ENCODE results near the gene VTI1A. TPM values are rescaled to one million over a fixed set of nuclear protein-coding genes. Genes with fewer than 3 reads are reported as not detected.

Gene VTI1A
- total and polyA plus RNA-seq, 7 donors, result 9.9 to 31.5 (median 20.1) TPM

DNA sequence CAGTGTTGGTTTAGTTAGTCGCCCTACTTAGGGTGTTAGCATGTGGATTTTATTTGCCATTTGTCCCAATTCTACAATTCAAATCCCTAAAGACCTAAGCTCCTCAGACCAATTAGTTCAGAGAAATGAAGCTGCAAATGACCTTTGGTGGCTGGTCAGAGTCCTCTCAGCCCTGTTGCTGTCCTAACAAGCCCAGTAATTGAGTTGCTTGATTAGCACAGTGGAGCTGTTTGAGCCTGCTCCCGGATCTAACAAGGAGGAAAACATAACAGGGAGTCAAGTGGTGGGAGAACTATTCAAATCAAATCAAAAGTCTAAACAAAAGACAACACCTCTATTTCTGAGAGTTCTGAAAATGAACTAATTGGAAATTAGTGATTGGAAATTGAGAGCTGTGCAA lies 22.4 kb upstream of the VTI1A start:
- DNase-seq (no peak), ATAC-seq (no peak)
- no peaks in the 10 kb centered on the region for H3K9me3 ChIP-seq
- TF ChIP-seq, protein P1, sequence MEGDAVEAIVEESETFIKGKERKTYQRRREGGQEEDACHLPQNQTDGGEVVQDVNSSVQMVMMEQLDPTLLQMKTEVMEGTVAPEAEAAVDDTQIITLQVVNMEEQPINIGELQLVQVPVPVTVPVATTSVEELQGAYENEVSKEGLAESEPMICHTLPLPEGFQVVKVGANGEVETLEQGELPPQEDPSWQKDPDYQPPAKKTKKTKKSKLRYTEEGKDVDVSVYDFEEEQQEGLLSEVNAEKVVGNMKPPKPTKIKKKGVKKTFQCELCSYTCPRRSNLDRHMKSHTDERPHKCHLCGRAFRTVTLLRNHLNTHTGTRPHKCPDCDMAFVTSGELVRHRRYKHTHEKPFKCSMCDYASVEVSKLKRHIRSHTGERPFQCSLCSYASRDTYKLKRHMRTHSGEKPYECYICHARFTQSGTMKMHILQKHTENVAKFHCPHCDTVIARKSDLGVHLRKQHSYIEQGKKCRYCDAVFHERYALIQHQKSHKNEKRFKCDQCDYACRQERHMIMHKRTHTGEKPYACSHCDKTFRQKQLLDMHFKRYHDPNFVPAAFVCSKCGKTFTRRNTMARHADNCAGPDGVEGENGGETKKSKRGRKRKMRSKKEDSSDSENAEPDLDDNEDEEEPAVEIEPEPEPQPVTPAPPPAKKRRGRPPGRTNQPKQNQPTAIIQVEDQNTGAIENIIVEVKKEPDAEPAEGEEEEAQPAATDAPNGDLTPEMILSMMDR (IDR thresholded peaks at IDR 0.05), result no peak
- H3K4me1 ChIP-seq, result no peaks in the 10 kb centered on the region
- WGBS, 3 donors, result 70 to 76% (median 74%) methylated on average over 2 of the region's 2 CpGs
- no peak overlapping the region for H3K4me3 ChIP-seq
- no peak overlapping the region for H3K27ac ChIP-seq
- peaks cover 2 to 65% of the 10 kb centered on the region in 2 donors for H3K36me3 ChIP-seq (ENCODE audit: insufficient read depth in 1 of 2, low read depth in 1 of 2)
- H3K27me3 ChIP-seq (ENCODE audit: insufficient read depth in 3 of 3, low read length in 2 of 3), result no peaks in the 10 kb centered on the region
- intact Hi-C loops (cut with DNase I), result no loop called here

DNA sequence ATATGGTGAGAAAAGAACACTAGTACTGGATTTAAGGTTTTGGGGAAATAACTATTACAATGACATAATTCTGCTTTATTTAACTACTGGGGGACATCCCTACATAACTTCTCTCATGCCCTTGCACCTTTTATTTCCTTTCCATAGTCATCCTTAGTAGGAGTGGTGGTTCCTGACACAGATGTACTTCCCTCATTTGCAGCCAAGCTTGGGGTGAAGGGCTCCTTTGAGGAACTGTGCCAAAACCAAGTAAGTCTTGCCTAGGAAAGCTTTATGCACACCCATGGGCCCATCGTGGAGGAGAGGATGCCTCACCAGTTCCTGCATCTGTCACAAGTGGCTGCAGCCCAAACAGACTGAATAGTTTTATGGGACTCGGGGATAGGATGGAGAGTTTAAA lies 20.9 kb upstream of the VTI1A start:
- ATAC-seq, result no peak
- H3K36me3 ChIP-seq (ENCODE audit: insufficient read depth in 1 of 2, low read depth in 1 of 2), result peaks cover 5 to 79% of the 10 kb centered on the region in 2 donors
- 57 to 76% (median 57%) methylated on average over 2 of the region's 2 CpGs for WGBS, 3 donors

DNA sequence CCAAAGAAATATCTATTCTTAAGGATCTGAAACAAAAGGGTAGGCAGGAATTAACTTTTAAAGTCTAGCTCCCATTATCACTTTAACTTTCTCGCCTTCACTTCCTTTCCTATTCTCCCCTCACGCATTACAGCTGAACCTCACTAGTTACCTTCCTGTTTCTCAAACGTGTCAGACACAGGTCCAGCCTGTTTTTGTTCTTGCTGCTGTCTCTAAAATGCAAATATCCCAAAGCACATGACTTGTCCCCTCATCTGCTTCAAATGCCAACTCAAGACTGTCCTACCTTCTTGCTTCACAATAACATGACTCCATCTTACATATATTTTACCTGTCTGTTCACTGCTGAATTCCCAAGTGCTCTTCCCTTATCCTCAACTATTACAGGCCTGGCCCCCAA lies 17.9 kb upstream of the VTI1A start:
- 77 to 80% (median 80%) methylated on average over 3 of the region's 3 CpGs for WGBS, 3 donors

More for the DNA sequence above, 20.9 kb upstream of the VTI1A start:
- Histone ChIP-seq H3K9me3 (no peaks in the 10 kb centered on the region), H3K27ac (no peak overlapping the region), H3K4me1 (no peaks in the 10 kb centered on the region), H3K4me3 (no peak overlapping the region), H3K27me3 (ENCODE audit: insufficient read depth in 3 of 3, low read length in 2 of 3) (no peaks in the 10 kb centered on the region)
- DNase-seq, result no peak
- TF ChIP-seq, protein P1 (IDR thresholded peaks at IDR 0.05), result no peak
- intact Hi-C loops (cut with DNase I), result no loop called here

DNA sequence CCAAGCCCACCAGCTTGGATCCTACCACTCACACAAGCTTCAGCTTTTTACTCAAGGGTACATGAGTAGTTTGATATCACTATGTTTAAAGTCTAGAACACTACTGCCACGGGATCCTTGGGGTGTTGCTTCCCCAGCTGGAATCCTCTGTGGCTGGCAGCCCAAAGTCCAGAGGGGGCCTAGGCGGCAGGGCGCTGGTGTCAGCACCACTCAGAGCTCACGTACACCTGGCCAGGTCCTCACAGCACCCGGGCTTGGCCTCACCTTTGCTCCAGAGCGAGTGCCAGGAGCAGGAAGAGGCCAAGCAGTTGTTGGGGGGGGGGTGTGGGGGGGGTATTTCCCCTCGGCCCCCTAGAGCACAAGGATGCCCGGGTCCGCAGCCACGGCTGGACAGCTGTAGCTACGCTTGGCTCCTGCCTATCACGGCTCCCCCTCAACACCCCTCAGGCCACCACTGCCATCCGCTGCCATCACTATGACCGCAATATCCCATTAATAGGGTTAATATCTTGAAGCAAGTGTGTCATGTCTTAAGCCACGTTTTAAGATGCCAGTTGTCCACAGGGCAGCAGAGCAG lies 17.3 kb upstream of the VTI1A start:
- no peak overlapping the region for H3K27ac ChIP-seq
- TF ChIP-seq, protein P1 (IDR thresholded peaks at IDR 0.05), result no peak
- H3K27me3 ChIP-seq (ENCODE audit: insufficient read depth in 3 of 3, low read length in 2 of 3), result no peaks in the 10 kb centered on the region
- H3K4me3 ChIP-seq, result no peak overlapping the region
- H3K9me3 ChIP-seq, result no peaks in the 10 kb centered on the region
- WGBS, 3 donors, result 72 to 82% (median 76%) methylated on average over 13 to 15 of the region's 15 CpGs
- H3K36me3 ChIP-seq (ENCODE audit: insufficient read depth in 1 of 2, low read depth in 1 of 2), result peaks cover 11 to 96% of the 10 kb centered on the region in 2 donors
- DNase-seq, result no peak
- no peaks in the 10 kb centered on the region for H3K4me1 ChIP-seq
- ATAC-seq, result no peak
- intact Hi-C loops (cut with DNase I), result loop anchor here in 1 of 2 donors (10.0 kb wide), 1 partner anchor 115 kb away; no protein-coding TSS in a partner anchor

More for the DNA sequence above, 17.9 kb upstream of the VTI1A start:
- TF ChIP-seq, protein P1 (IDR thresholded peaks at IDR 0.05), result no peak
- Histone ChIP-seq H3K27ac (no peak overlapping the region), H3K9me3 (no peaks in the 10 kb centered on the region), H3K4me3 (no peak overlapping the region), H3K4me1 (no peaks in the 10 kb centered on the region), H3K36me3 (ENCODE audit: insufficient read depth in 1 of 2, low read depth in 1 of 2) (peaks cover 11 to 96% of the 10 kb centered on the region in 2 donors), H3K27me3 (ENCODE audit: insufficient read depth in 3 of 3, low read length in 2 of 3) (no peaks in the 10 kb centered on the region)
- ATAC-seq (no peak), DNase-seq (no peak)
- intact Hi-C loops (cut with DNase I), result no loop called here

DNA sequence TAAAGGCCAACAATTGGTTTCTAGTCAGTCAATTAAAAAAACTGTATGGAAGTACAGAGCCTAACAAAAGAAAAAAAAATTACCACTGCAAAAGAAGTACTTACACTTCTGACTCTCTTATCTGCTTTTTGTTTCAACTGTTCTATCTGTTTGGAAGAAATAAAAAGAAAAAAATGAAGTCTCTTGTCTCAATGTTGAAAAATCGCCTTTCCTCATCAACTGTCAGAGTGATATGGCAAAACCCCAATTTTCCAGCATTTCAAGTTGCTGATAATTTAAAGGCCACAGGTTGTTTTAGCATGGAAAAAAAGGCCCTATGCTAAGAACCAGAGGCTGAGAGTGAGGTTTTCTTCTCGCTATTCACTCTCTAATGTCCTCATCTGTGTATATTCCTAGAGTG lies 13.9 kb upstream of the VTI1A start:
- no peak for DNase-seq
- H3K9me3 ChIP-seq, result no peaks in the 10 kb centered on the region
- intact Hi-C loops (cut with DNase I), result loop anchor here in 1 of 2 donors (10.0 kb wide), 1 partner anchor 118 kb away; no protein-coding TSS in a partner anchor
- no peaks in the 10 kb centered on the region for H3K27me3 ChIP-seq (ENCODE audit: insufficient read depth in 3 of 3, low read length in 2 of 3)
- ATAC-seq, result no peak
- no peak overlapping the region for H3K4me3 ChIP-seq
- TF ChIP-seq, protein P1 (IDR thresholded peaks at IDR 0.05), result no peak
- no peak overlapping the region for H3K27ac ChIP-seq
- WGBS, 3 donors, result 91 to 96% (median 94%) methylated on average over 2 of the region's 2 CpGs
- no peaks in the 10 kb centered on the region for H3K4me1 ChIP-seq
- peaks cover 16 to 100% of the 10 kb centered on the region in 2 donors for H3K36me3 ChIP-seq (ENCODE audit: insufficient read depth in 1 of 2, low read depth in 1 of 2)
